Thyroid gland (tissue), 4 donors: ENCODE data around the gene ONECUT3.

Experiments
- CTCF ChIP-seq, 6 experiments: fragments of 200-600 bp in 3 of 6; fragments of 450-650 bp in 3 of 6; sonication (generic) in 3 of 6; IDR thresholded peaks; one replicate each; pipeline ENCODE4 v1.5.1; 2016 to 2019; ENCODE audit warnings: antibody characterized with exemption in 6 of 6, mild to moderate bottlenecking in 2 of 6, inconsistent platforms in 1 of 6, moderate library complexity in 1 of 6
- POLR2A ChIP-seq, 2 donors: fragments of 450-650 bp; IDR thresholded peaks; one replicate each; pipeline ENCODE4 v1.6.1; 2017; ENCODE audit warnings: antibody characterized with exemption in 2 of 2, mild to moderate bottlenecking in 2 of 2, moderate library complexity in 1 of 2

- no peak for TF ChIP-seq CTCF (IDR thresholded peaks at IDR 0.05)
- no peak for TF ChIP-seq POLR2A (IDR thresholded peaks at IDR 0.05)
Measured at GRCh38 chr19:1748115-1748872, 5.0 kb upstream of the ONECUT3 start.
